HG03354 (cell line): ENCODE measurements around the gene TRPM2.
"Not testable (repeated sequence)": the region's sequence is repeated elsewhere in the genome, so short reads cannot be mapped to it uniquely, and the experiment has no call there.

ENCODE experiments used
- ATAC-seq: cut with Tn5 transposase; IDR thresholded peaks from one replicate; pipeline ENCODE4 v1.9.1; 2021; ENCODE audit warnings: mild to moderate bottlenecking; ENCODE audit not compliant: unreplicated experiment, poor library complexity, severe bottlenecking

The TRPM2 gene

DNA sequence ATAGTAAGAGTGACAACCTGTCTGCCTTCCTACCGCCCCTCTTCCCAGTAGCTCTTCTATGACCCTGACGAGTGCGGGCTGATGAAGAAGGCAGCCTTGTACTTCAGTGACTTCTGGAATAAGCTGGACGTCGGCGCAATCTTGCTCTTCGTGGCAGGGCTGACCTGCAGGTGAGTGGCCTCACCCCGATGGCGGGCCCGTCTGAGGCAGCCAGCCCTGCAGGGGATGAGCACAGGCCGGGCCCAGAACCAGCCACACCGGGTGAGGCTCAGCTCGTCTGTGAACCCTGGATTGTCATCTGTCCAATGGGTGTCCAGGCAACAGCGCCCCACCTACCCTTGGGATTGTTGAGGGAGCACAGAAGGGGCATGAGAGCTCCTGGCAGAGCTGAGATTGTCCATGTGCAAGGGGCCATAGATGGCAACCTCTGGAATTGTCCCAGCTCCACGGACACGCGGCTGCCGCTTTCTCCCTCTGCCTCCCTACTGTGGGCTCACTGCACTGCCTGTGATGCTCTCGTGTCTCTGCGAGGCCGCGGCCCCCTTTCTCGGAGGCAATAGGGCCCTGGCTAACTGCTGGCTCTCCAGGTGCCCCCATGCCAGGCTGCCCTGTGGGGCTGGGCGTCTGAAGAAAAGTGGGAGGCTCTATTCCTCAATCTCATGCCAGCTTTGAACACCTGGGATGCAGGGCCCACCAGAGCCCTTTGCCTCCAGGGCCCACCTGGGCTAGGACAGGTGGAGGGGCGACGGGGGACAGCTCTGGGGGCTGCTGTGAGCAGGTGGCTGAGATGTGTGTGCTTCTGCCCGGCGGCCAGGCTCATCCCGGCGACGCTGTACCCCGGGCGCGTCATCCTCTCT is 51.9 kb downstream of the TRPM2 start:
- ATAC-seq: no peak

DNA sequence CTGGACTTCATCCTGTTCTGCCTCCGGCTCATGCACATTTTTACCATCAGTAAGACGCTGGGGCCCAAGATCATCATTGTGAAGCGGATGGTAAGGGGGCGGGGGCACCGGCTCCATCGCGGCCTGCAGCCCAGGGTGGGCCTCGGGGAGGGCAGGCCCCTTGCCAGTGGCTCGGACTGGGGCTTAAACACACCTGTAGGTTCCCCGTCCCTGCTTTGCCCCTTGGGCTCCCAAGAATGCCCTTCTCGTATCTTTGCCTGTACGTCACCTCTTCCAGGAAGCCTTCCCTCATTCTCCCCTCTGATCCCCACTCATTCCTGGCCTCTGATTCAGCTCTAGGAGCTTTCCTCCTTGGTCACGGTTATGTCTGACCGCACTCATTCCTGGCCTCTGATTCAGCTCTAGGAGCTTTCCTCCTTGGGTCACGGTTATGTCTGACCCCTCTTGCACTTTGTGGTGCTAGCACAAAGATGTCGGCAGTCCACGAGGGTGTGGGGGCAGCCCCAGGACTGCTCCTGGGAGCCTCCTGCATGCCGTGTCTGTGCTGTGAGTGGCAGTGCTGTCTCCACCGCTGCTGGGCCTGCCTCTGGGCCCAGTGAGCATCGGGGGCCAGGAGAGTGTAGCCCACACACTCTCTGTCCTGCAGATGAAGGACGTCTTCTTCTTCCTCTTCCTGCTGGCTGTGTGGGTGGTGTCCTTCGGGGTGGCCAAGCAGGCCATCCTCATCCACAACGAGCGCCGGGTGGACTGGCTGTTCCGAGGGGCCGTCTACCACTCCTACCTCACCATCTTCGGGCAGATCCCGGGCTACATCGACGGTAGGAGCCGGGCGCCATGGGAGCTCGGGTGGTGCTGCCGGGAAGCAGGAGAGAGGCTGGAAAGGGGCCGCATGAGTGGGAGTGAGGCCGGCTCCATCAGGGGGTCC is 52.8 kb downstream of the TRPM2 start:
- ATAC-seq: no peak

DNA sequence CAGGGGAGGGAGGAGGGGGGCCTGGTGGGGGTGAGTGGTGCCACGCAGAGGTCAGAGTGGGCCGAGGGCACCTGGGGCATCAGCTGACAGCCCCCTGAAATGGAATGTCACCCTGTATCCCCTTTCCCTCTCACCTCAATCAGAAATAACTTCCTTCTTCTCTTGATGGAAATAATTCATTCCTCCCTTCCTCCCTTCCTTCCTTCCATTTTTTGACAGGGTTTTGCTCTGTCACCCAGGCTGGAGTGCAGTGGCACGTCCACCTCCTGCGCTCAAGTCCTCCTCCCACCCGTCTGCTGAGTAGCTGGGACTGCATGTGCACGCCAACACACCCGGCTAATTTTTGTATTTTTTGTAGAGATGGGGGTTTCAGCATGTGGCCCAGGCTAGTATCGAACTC is 53.5 kb downstream of the TRPM2 start:
- ATAC-seq: no peak

DNA sequence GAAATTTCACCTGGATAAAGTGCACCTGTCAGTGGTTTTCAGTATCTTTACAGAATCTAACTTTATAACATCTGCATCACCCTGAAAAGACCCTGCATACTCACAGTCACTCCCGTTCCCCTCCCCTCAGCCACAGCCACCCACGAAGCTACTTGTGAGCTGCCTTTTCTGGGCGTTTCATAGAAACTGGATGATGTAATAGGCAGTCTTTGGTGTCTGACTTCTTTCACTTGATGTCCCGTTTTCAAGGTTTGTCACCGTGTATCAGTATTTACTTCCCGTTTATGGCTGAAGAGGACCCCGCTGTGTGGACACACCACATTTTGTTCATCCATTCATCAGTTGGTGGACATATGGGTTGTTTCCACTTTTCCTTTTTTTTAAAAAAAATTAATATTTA is 54.1 kb downstream of the TRPM2 start:
- no peak for ATAC-seq

DNA sequence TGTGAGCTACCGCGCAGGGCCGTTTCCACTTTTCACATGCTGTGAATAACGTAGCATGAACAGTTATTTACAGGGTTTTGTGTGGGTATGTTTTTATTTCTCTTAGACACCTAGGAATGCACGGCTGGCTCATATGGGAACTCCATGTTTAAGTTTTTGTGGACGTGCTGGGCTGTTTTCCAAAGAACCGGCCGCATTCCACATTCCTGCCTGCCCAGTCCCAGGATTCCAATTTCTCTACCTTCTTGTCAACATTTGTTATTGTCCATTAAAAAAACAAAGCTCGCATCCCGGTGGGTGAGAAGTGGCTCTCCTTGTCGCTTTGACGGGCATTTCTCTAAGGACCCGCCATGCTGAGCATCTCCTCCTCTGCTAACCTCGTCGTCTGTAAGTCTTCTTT is 54.8 kb downstream of the TRPM2 start:
- no peak for ATAC-seq

DNA sequence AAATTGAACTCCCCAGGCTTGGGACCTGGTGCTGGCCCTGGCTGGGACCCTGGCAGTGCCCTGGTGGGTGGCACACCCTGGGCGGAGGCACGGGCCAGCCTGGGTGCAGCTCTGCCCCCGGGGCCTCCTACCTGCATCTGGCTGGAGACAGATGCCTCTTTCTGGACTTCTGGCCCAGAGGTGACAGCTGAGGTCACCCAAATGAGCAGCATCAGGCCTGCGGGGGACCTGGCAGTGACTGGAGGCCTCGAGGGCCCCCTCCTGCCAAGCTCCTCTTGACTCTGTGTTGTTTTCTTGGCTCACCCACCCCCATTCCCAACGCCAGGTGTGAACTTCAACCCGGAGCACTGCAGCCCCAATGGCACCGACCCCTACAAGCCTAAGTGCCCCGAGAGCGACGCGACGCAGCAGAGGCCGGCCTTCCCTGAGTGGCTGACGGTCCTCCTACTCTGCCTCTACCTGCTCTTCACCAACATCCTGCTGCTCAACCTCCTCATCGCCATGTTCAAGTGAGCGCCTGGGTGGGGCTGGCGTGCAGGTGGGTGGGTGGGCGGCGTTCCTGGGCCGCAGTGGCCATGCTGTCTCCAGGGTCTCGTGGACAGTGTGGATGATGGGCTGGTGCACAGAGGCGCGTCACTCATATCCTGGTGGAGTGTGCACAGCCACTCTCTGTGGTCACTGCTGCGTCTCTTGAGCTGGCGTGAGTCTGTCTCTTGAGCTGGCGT is 60.3 kb downstream of the TRPM2 start:
- no peak for ATAC-seq

DNA sequence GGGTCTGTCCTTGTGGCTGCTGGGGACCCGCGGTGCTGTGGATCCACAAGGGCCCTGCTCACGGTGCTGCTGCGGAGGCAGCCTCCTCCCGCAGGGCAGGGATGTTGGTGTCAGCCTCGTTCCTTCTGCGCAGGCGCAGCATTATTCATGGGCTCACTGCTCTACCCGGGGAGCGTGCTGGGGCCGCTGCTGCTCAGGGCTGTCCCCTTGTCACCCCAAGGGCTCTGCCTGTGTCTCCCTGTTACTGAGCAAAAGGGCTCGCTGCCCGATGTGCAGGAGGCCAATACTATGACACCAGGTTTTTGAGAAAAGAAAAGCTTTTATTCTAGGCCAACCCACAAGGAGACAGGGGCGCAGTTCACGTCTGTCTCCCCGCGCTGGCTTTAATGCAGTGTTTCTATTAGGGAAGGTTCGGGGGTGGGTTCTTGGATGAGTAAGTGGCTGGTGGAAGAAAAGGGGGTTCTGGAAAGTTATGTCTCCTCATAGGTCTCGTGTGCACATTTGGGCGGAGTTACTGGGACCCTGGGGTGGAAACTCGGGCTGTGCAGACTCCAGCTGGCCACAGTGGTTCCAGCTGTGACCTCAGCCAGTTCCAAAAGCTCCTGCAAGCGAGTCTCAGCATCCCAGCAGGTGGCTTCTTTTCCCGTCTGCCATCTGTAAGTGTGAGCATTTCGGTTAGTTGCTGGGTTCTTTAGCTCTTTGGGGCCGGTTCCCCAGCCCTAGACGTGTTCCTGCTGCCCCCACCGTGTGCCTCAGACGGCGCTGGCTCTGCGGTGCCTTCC is 61.1 kb downstream of the TRPM2 start:
- no peak for ATAC-seq

DNA sequence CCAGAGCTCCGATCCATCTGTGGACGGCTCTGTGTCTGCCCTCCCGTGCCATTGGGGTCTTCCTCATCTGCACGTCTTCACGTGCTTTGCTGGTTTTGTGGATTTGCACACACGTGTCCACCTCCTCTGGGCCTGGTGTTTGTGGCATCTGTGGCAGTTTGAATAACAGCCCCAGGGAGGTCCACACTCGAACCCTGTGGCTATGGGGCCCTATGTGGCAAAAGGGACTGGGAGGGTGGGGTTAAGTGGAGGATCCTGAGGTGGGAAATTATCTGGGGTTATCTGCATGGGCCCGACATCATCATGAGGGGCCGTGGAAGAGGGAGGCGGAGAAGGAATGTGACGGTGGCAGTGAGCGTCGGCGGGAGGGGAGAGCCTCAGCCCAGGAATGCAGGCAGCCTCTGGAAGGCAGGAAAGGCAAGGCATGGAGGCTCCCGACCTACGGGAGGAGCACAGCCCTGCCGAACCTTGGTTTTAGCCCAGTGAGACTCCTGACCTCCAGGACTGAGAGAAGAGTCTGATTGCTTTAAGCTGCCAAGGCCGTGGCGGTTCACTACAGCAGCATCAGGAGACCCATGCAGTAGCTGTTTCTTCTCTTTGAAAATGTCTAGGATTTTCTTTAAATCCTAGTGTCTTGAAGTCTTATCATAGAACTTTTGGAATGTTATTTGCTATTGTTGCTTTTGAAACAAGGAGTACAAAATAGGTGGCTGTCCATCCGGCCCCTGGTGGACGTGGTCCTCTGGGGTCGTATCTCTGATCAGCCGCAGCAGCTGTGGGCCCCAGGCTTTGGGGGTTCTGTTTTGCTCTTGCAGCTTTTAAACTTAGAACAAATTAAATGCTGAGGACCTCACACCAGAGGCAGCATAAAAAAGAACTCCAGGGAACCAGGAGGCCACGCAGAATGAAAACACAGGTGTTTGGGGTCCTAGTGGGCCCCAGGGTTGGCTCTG is 61.9 kb downstream of the TRPM2 start:
- no peak for ATAC-seq

DNA sequence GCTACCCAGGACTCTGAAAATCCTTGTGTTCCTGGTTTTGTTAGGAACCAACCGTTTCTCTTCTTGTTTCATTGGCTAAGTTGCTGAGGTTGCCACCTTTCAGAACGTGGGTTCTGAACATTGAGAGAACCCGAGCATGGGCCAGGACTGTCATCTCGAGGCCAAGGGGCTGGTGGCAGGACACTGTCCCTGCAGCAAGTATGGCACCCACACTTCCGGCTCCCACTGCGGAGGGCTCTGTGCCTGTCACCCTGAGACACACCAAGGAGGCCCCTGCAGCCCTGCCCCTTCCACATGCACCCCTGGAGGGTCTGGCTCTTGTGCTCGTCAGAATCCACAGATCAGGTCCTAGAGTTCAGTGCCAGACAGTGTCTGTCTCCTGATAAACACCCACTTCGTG is 62.8 kb downstream of the TRPM2 start:
- no peak for ATAC-seq

DNA sequence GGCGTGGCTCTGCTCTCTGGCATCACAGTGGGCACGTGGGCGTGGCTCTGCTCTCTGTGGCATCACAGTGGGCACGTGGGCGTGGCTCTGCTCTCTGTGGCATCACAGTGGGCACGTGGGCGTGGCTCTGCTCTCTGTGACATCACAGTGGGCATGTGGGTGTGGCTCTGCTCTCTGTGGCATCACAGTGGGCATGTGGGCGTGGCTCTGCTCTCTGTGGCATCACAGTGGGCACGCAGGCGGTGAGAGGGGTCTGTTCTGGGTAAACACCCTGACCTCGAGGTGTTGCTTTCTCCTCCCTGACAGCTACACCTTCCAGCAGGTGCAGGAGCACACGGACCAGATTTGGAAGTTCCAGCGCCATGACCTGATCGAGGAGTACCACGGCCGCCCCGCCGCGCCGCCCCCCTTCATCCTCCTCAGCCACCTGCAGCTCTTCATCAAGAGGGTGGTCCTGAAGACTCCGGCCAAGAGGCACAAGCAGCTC is 64.2 kb downstream of the TRPM2 start:
- ATAC-seq: not testable (repeated sequence)

DNA sequence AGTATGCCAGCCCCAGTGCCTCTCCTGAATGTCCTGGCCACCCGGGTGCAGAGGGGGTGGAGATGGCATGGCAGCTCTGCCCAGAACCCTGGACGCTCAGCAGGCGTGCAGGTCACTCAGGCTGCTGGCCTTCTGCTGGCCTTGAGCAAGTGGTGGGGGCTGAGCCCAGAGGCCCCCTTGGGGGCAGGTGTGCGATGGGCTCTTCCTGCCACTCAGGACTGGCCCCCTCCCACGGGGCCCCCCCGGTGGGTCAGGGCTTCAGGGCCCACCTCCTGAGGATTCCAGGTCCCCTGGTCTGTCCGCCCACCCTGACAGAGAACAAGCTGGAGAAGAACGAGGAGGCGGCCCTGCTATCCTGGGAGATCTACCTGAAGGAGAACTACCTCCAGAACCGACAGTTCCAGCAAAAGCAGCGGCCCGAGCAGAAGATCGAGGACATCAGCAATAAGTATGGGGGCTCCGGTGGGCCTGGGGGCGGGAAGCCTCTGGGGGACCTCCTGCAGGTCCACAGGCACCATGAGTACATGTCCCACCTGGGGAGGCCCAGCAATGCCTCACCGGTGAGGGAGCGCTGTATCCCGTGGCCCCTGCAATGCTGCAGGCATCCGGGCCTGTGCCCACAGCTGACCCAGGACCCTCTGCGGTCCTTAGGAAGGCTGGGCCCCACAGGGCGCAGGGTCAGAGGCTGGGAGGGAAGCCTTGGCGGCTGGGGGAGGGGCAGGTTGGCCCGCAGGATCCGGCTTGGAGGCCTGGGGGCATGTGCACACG is 64.9 kb downstream of the TRPM2 start:
- no peak for ATAC-seq

DNA sequence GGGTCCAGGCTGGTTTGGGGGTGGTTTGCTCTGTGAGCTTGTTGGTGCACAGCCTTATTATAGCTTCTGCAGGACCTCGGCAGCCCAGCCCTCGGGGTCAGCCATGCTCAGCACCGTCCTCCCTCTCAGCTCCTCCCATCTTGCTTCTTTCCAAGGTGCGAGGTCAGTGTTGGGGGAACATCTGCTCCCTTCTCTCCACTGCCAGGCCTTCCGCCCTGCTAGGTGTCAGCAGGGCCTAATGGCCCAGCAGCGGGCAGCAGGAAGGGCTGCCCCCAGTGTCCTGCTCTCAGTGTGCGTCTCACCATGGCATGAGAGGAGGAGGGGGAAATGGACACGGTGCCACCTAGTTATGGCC is 65.4 kb downstream of the TRPM2 start:
- ATAC-seq: no peak

DNA sequence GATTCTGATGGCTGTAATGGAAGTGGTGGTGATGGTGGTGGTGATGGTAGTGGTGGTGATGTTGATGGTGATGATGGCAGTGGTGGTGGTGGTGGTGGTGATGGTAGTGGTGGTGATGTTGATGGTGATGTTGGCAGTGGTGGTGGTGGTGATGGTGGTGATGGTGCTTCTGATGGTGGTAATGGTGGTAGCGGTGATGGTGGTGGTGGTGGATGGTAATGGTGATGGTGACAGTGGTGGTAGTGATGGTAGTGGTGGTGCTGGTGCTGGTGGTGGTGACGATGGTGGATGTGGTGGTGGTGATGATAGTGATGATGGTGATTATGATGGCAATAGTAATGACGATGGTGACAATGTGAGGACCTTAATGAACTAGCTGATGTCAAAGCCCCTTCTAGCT is 66.3 kb downstream of the TRPM2 start:
- no peak for ATAC-seq

DNA sequence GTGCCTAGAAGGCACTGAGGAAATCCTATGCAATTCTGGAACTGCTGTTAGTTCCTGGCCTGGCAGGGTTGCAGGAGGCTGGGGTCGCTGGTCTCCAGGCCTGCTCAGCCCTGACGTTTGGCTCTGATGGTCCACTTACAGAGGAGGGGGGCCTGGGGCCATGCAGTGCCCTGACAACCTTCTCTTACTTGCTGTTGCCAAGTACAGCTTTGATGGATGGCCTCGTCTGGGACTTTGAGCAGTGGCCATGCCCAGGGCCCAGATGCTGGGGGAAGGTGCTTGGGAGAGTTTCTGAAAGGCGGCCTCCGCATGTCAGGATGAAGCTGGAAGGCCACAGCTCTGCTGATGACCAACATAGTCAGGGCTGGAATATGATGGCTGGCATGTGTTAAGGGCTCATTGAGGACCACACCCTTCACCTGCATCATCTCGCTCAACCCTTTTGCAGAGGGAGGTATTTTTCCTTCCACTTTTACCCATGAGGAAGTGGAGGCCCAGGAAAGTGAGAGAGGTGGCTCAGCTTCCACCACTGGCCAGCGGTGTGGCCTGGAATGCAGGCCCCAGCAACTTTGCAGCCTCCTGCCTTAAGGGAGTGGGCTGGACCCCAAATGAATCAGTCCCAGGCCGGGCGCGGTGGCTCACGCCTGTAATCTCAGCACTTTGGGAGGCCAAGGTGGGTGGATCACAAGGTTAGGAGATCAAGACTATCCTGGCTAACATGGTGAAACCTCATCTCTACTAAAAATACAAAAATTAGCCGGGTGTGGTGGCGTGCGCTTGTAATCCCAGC is 67.2 kb downstream of the TRPM2 start:
- no peak for ATAC-seq

DNA sequence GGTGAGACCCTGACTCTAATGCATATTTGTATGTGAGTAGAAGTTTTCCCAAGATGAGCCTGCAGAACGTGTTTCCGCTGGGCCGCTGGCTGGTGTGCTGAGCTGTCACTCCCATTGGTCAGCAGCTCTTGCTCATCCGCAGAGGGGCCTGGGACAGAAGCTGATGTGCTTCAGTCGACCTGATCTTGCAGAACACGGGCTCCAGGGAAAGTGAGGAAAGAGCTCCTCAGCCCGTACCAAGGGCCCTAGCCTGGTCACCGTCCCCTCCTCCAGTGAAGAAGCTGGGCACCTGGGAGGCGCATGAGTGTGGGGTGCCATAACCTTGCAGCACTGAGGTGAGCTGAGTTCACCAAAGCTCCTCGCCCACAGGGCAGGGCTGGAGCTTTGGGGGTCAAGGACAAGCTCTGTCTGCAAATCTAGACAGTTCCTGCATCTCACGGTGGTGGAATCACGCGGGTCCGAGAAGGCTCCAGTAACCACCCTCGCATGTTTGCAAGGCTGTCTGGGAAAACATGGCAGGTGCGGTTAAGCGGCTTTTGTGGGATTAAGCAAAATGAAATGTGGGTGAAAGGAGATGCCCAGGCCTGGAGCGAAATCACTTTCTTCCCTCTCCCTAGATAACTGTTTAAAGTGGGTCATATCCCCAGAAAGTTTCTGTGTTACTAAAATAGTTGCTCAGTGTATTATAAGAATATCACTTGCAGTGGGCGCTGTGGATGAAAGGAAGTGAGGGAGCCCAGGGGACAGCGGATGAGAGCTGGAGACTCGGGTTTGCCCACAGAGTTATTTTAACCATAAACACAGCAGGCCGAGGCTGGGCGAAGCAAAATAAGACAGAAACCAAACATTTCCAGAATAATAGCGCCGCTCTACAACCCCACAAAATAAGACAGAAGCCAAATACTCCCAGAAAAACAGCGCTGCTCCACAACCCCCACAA is 68.8 kb downstream of the TRPM2 start:
- ATAC-seq: no peak

DNA sequence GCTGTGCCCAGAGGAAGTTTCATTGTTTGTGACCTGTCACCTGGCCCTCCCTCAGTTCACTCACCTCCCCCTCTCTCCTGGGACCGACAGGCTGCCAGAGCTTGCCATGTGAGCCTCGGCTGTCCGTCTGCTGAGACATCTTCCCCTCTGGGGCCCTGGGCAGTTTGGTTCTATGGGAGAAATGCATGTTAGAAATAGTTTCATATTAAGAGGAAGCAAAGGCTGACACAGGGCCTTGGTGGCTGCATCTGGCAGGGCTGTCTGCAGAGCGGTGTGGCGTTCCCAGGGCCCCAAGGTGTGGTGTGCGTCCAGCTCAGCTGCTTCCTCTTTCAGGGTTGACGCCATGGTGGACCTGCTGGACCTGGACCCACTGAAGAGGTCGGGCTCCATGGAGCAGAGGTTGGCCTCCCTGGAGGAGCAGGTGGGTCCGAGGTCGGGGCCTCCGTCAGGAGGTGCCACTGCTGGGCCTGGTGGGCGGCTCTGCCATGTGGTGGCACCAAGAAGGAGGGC is 69.9 kb downstream of the TRPM2 start:
- no peak for ATAC-seq
